Measurements from ENCODE around the gene OR4C6.

Gene OR4C6

DNA sequence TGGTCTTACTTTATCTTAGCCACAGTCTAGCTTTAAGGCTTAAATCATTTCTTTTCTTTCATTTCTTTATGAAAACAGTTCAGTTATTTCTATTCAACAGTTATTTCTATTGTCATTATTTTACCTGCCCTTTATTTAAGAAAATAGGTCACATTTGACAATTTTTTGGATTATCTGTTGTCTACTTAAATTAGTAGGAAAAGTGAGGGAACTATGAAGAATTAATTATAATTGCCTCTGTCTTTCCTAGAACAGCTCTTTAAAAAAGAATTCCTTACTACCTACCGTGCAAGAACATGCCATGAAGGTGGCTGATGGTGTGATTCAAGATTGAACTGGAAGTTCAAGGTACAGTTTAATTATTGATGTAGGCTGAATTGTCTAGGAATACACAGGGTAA, at the start of gene OR4C6:
OR4C6 (plus strand) TSS at position 301 of the 400 bp plus-strand sequence. CDS start 2,966 bp downstream, outside the sequence.
- DNase-seq = no peak

DNA sequence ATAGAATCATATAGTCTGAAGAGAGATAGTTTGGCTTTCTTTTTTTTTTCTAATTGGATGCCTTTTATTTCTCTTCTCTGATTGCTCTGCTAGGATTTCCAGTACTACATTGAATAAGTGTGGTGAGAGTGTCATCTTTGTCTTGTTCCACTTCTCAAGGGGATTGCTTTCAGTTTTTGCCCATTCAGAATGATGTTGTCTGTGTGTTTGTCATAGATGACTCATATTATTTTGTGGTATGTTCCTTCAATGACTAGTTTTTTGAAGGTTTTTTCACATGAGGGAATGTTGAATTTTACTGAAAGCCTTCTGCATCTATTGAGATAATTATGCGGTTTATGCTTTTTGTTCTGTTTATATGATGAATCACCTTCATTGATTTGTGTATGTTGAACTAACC, 37.5 kb upstream of the OR4C6 start:
- DNase-seq = no peak

DNA sequence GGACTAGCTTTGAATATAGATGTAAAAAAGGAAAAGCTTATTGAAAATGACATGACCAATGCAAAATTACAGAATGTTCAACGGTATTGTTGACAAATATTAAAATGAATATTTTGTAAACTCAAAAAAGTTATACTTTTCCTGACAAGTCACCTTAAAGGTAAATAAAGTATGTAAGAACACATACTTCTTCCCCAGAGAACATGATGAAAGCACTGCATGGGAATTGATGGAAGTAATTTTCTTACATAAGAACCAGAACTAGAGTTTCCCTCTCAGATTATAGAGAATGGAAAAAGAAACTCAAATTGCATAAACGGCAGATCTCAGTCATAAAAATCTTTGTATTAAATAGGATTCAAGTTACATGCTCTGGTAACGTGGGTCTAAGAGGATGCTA, 27.2 kb upstream of the OR4C6 start, which contains the start of gene OR4P4:
OR4P4 (plus strand) TSS at position 301 of the 400 bp plus-strand sequence.
- no peak for DNase-seq

DNA sequence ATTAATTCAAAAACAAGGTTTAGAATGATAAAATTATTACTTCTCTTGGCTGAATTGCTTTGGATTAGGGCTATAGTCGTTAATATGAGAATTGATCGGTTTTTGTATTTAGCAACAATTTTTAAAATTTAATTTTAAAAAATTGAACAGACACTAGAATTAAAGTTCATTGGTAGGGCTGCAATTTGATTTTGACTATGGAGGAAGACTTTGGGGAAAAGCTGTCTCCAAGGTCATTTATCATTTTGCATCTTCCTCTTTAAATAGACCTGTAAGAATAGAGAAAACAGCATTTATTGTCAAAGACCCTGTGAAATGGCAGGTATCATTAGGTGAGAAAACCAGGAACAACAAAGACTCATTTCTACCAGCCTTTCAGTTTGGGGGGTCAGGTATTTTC, 14.0 kb upstream of the OR4C6 start, which contains the start of gene OR4S2:
OR4S2 (plus strand) TSS at position 301 of the 400 bp plus-strand sequence. CDS start 2,577 bp downstream, outside the sequence.
- no peak for DNase-seq

DNA sequence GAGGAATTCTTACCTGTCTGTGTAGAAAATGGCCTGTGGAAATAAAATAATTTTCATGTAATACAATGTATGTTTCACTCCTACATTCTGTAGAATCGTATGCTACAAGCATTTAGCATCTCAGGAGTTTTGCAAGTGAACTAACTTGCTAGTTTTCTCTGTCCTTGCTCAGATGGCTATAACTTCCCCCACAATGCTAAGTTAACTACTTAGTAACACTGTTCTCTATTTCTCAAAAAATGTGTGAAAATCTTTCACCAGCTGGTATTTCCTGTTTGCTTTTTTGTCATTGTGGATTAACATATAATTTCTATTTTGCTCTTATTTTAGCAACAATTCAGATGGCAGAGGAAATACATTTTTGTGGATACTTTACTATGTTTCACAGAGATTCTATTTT, 9.4 kb upstream of the OR4C6 start:
- DNase-seq = no peak

DNA sequence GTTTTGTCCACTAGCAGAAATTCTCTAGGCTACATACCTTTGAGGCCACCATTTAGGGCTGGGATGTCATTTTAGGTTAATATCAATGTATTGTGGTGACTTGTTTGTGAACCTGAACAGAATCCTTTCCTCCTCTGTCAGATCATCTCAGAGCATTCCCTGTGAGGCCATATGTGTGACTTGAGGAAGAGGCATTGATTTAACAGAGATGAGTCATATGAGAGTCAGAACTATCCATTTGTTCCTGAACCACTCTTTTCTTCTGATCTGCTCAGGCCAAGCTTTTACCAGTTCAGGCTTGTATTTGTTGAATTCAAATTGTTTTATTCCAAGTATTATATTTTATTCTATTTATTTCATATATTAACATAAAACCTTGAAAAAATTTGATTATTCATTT, 6.9 kb upstream of the OR4C6 start:
- DNase-seq = no peak

DNA sequence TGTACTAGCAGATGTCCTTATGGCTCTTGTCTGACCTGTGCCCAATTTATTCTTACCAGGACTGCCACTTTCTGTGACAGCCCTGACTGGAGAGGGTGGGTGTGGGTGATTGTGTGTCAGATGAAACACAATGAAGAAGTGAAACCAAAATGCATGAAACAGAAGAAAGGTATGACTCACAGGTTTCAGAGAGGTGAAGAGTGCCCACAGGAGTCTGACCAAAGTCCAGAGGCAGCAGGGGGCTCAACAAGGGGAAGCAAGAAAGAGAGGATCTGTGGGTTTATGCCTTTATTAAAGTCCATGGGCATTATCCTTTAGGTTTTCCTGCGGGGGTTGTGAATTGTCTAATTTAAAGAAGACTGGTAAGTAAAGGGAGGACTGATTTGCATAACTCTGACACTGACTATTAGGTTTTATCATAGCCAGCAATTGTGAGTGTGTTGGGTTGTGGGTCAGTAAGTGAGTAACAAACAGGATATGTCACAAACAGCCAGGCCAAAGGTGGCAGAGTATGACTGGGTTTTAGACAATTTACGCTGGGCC, 3.9 kb upstream of the OR4C6 start:
- DNase-seq = no peak

DNA sequence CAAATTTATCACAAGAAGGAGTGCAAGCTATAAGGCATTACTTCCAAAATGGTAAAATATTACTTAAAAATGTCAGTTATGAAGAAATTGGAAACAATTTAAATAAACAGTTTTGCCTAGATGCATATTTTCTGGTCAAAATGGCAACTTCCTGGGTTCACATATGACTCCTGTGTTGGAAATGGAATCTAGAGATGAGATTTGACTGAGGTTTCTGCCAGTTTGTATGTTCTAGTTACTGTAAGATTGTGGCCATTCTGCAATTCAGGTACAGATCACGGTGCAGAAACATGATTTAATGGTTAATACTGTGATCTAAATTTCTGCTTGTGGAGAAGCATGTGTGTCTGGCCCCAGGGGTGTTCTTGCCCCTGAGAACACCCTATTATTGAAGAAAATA, 3.4 kb upstream of the OR4C6 start:
- no peak for DNase-seq

DNA sequence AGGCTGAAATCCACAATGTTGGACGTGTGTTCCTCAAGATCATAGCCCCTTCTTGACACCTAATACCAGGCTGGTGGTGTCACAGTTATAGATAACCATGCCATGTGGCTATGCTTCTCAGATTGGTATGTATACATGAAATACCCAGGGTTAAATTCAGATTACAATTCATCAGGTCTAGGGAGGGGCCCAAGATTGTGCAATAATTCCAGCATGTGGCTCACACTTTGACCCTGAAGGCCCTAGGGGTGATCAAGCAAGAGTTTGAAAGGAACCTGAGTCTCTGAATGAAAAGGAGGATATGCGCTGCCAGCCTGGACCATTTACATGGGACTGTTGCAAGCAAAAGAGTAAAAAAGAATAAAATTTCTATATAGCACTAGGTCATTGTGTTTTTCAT, 7.4 kb downstream of the OR4C6 start:
- no peak for DNase-seq

DNA sequence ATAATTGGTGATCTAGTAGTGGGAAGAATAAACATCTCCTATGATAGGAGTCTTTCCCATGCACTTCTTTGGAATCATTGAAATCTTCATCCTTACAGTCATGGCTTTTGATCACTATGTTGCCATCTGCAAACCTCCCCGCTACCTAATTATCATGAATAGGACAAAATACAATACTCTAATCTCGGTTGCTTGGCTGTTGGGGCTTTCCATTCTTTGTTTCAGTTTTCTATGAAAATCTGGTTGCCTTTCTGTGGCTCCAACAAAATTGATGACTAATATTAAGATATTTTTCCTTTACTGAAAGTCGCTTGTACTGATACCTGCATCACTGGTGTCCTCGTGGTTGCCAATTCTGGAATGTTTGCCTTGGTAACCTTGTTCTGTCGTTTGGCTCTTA, 11.9 kb downstream of the OR4C6 start:
- DNase-seq = no peak

DNA sequence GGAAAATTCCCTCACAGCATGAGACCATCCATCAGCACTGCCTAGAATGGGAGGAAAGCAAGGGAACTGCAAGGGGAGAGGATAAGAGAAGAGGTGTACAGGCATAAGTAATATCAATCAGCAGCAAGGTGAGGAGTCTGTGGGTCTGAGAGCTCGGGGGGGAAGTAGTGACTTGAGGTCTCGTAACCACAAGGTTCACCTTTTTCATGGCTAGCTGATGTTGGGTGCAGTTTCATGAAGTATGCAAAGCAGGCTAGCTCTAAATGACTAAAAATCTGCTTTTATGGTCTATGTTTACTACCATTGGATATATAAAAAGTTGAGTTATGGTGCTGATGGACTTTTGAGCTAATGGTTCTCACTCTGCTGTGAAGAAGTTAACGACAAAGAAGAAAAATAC, 35.8 kb downstream of the OR4C6 start:
- no peak for DNase-seq

DNA sequence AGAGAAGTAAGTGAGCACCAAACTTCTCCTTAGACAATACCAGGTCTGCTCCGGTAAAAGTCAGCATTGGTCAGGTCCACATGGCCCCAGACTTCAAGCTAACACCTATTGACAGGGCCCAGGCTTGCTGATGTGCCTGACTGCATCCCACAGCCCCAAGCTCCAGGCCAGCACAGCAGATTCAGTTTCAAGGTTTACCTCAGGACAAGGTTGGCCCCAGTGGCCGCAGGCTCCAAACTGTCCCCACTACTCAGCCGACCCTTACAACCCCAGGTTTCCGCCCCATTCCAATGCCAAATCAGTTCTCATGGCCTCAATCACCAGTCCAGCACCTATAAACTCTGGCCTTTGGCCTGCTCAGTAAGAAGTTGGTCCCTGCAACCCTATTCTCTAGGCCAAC, 39.4 kb downstream of the OR4C6 start:
- DNase-seq = no peak

DNA sequence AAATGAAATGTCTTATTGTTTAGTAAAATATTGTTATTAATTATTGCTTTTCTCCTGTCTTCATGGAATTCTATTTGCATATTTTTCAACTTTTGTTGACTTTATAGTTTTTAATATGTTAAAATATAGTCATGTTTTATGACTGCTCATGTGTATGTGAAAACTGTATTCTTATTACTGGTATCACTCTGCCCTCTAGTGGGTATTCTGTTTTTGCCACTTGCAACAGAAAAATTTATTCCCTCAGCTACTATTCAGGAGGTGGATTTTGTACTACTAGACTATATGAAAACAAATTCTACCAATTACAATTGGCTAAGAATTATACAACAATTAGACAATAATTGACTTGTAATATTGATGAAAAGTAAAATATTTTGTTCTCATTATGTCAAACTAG, 45.0 kb downstream of the OR4C6 start:
- no peak for DNase-seq

DNA sequence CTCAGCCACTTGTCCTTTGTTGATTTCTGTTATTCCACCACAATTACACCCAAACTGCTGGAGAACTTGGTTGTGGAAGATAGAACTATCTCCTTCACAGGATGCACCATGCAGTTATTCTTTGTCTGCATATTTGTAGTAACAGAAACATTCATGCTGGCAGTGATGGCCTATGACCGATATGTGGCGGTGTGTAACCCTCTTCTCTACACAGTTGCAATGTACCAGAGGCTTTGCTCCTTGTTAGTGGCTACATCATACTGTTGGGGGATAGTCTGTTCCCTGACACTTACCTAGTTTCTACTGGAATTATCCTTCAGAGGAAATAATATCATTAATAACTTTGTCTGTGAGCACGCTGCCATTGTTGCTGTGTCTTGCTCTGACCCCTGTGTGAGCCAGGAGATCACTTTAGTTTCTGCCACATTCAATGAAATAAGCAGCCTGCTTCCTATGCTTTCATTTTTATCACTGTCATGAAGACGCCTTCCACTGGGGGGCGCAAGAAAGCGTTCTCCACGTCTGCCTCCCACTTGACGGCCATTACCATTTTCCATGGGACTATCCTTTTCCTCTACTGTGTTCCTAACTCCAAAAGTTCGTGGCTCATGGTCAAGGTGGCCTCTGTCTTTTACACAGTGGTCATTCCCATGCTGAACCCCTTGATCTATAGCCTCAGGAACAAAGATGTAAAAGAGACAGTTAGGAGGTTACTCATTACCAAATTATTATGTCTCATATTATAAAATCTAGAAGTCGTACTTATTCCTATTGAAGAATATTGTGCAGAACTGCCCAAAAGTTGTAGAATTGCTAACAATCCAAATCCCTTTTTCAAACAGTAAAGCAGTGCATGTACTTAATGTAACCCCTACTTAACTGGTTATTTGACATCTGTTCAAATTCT, 53.2 kb downstream of the OR4C6 start:
- no peak for DNase-seq

All from NCI-H774 (cell line).